GM12878 (cell line): Measurements from ENCODE around the gene MYD88. TPM values are rescaled to one million over a fixed set of nuclear protein-coding genes. Genes with fewer than 3 reads are reported as not detected.

Experiments used
- ASH2L ChIP-seq: fragments of 300-600, 200-600 bp; sonication (generic); IDR thresholded peaks from 2 replicates; pipeline ENCODE4 v1.6.1; 2017; ENCODE audit warnings: low read depth, mild to moderate bottlenecking, borderline replicate concordance
- CBX3 ChIP-seq: fragments of 200-600 bp; sonication (generic); IDR thresholded peaks from 2 replicates; pipeline ENCODE4 v1.6.1; 2016; ENCODE audit warnings: low read depth, borderline replicate concordance
- CHD1 ChIP-seq: IDR thresholded peaks from 2 replicates; pipeline ENCODE4 v1.6.1; 2012; ENCODE audit warnings: low read depth, low read length, improper control_type of control experiment
- DPF2 ChIP-seq: fragments of 450-650 bp; IDR thresholded peaks from 2 replicates; pipeline ENCODE4 v1.6.1; 2017; ENCODE audit warnings: mild to moderate bottlenecking
- ETV6 ChIP-seq, 2 experiments: fragments of 450-650 bp in 1 of 2; IDR thresholded peaks in 1 of 2; conservative IDR thresholded peaks in 1 of 2; 2 replicates each; pipeline ENCODE4 v1.6.1; 2014; ENCODE audit warnings: antibody characterized with exemption in 1 of 2, borderline replicate concordance in 1 of 2, low read depth in 1 of 2, mild to moderate bottlenecking in 1 of 2, moderate library complexity in 1 of 2
- EZH2 ChIP-seq: IDR thresholded peaks from 2 replicates; pipeline ENCODE4 v1.6.1; 2012; ENCODE audit warnings: low read depth, mild to moderate bottlenecking, control low read depth, inconsistent platforms, low read length, borderline replicate concordance; ENCODE audit not compliant: control insufficient read depth
- GABPA ChIP-seq: IDR thresholded peaks from 2 replicates; pipeline ENCODE4 v1.6.1; 2014; ENCODE audit warnings: antibody characterized with exemption, low read depth, mild to moderate bottlenecking, inconsistent platforms
- IKZF1 ChIP-seq: fragments of 450-650 bp; conservative IDR thresholded peaks from 2 replicates; pipeline ENCODE4 v1.6.1; 2017; ENCODE audit warnings: antibody characterized with exemption, mild to moderate bottlenecking
- KDM1A ChIP-seq: fragments of 200-600 bp; sonication (generic); IDR thresholded peaks from 2 replicates; pipeline ENCODE4 v1.6.1; 2016; ENCODE audit warnings: borderline replicate concordance
- LARP7 ChIP-seq: fragments of 450-650 bp; IDR thresholded peaks from 2 replicates; pipeline ENCODE4 v1.6.1; 2017; ENCODE audit warnings: mild to moderate bottlenecking
- MEF2B ChIP-seq: fragments of 450-650 bp; IDR thresholded peaks from 2 replicates; pipeline ENCODE4 v1.6.1; 2018; ENCODE audit warnings: mild to moderate bottlenecking, moderate library complexity; ENCODE audit not compliant: partially characterized antibody, poor library complexity, severe bottlenecking
- NFYA ChIP-seq: IDR thresholded peaks from 2 replicates; pipeline ENCODE4 v1.6.1; 2011; ENCODE audit warnings: low read depth, mild to moderate bottlenecking, low read length, improper control_type of control experiment, borderline replicate concordance
- PAX5 ChIP-seq: IDR thresholded peaks from 2 replicates; pipeline ENCODE4 v1.6.1; 2011; ENCODE audit warnings: low read depth, low read length, borderline replicate concordance
- PML ChIP-seq: IDR thresholded peaks from 2 replicates; pipeline ENCODE4 v1.6.1; 2012; ENCODE audit warnings: low read length, inconsistent platforms
- POLR2AphosphoS5 ChIP-seq: IDR thresholded peaks from 2 replicates; pipeline ENCODE4 v1.6.1; 2011; ENCODE audit warnings: mild to moderate bottlenecking, low read length, inconsistent platforms
- RBBP5 ChIP-seq: fragments of 200-600 bp; sonication (generic); conservative IDR thresholded peaks from 2 replicates; pipeline ENCODE4 v1.6.1; 2016
- RCOR1 ChIP-seq: conservative IDR thresholded peaks from 2 replicates; pipeline ENCODE4 v1.6.1; 2012; ENCODE audit warnings: low read depth, low read length, improper control_type of control experiment
- RELA ChIP-seq: fragments of 450-650 bp; IDR thresholded peaks from 2 replicates; pipeline ENCODE4 v1.8.0; 2014; ENCODE audit warnings: borderline replicate concordance; ENCODE audit not compliant: partially characterized antibody
- SMAD5 ChIP-seq: IDR thresholded peaks from 2 replicates; pipeline ENCODE4 v1.6.1; 2016; ENCODE audit warnings: antibody characterized with exemption, low read depth
- SMC3 ChIP-seq: IDR thresholded peaks from 2 replicates; pipeline ENCODE4 v1.6.1; 2011; ENCODE audit warnings: low read length, improper control_type of control experiment, borderline replicate concordance
- SPI1 ChIP-seq: IDR thresholded peaks from 2 replicates; pipeline ENCODE4 v1.6.1; 2011; ENCODE audit warnings: low read depth, mild to moderate bottlenecking, low read length, moderate library complexity, borderline replicate concordance; ENCODE audit not compliant: insufficient read depth
- TARDBP ChIP-seq: IDR thresholded peaks from 2 replicates; pipeline ENCODE4 v1.6.1; 2016; ENCODE audit warnings: borderline replicate concordance
- TCF3 ChIP-seq: IDR thresholded peaks from 2 replicates; pipeline ENCODE4 v1.6.1; 2012; ENCODE audit warnings: low read depth, mild to moderate bottlenecking, low read length, borderline replicate concordance; ENCODE audit not compliant: insufficient read depth
- TCF7 ChIP-seq: IDR thresholded peaks from 2 replicates; pipeline ENCODE4 v1.6.1; 2014; ENCODE audit warnings: antibody characterized with exemption, borderline replicate concordance
- ZNF207 ChIP-seq: fragments of 450-650 bp; IDR thresholded peaks from 2 replicates; pipeline ENCODE4 v1.6.1; 2014; ENCODE audit warnings: antibody characterized with exemption, mild to moderate bottlenecking, borderline replicate concordance
- ZZZ3 ChIP-seq: IDR thresholded peaks from 2 replicates; pipeline ENCODE4 v1.6.1; 2011; ENCODE audit warnings: low read depth; ENCODE audit not compliant: control insufficient read depth, insufficient read length
- polyA plus RNA-seq, 11 experiments: library from polyadenylated mRNA; depleted of rRNA in 4 of 11; unstranded in 6 of 11; stranded (reverse) in 5 of 11; fragments of >200 nt; fragmentation: Nextera tagmentation in 4 of 11; fragmentation: Illumina TruSeq in 1 of 11; extraction: Ambion mirVana in 4 of 11; extraction: Trizol in 1 of 11; gene quantifications; 1 replicate in 1 of 11; 2 replicates in 10 of 11; pipeline versions ENCODE4 v1.2.1 to v1.2.3, GENCODE V29; 2011 to 2016; ENCODE audit warnings: inconsistent platforms in 2 of 11, missing spikeins in 2 of 11, low read depth in 1 of 11
- total RNA-seq, 4 experiments: library from RNA; depleted of rRNA in 3 of 4; stranded (reverse); fragments of >200 nt in 3 of 4; fragmentation: Illumina TruSeq in 1 of 4; extraction: Trizol in 1 of 4; gene quantifications; 2 replicates each; pipeline versions ENCODE4 v1.2.1 to v1.2.3, GENCODE V29; 2013 to 2021
- TF ChIP-seq, protein P1 (sequence below): fragments of 450-650 bp; IDR thresholded peaks from 2 replicates; pipeline ENCODE4 v1.6.1; 2016; ENCODE audit warnings: mild to moderate bottlenecking, moderate library complexity, borderline replicate concordance

MYD88 gene
- total and polyA plus RNA-seq, 10 of the 15 experiments (the other 5 are each of a cell fraction or from before 2014, with no cell fraction given): 5.5 to 84.8 (median 67.5) TPM

DNA sequence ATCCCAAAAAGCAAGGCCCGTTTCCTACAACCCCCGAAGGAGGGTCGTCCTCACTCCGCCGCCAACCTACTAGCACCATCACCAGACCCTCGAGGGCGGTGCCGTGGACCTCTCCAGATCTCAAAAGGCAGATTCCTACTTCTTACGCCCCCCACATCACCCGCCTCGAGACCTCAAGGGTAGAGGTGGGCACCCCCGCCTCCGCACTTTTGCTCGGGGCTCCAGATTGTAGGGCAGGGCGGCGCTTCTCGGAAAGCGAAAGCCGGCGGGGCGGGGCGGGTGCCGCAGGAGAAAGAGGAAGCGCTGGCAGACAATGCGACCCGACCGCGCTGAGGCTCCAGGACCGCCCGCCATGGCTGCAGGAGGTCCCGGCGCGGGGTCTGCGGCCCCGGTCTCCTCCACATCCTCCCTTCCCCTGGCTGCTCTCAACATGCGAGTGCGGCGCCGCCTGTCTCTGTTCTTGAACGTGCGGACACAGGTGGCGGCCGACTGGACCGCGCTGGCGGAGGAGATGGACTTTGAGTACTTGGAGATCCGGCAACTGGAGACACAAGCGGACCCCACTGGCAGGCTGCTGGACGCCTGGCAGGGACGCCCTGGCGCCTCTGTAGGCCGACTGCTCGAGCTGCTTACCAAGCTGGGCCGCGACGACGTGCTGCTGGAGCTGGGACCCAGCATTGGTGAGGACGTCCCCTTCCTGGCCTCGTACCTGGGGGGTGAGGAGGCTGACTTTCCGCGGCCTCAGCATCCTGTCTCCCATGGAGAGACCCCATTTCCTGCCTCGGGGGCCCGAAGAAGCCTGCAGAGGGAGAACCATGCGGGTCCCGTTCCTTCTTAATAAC is at the start of gene MYD88 (continued):
- TF ChIP-seq MEF2B (peak; percentile 37), ZNF207 (peak; percentile 87), SMC3 (no peak), KDM1A (no peak), POLR2AphosphoS5 (peak; percentile 74), EZH2 (no peak), RBBP5 (no peak), GABPA (no peak), PML (peak; percentile 22; the same call in 1 of the 2 replicates), CHD1 (no peak), NFYA (no peak), RELA (peak; percentile 65), ETV6 (conservative IDR thresholded peaks at IDR 0.05 in 1 of 2, IDR thresholded peaks at IDR 0.05 in 1 of 2; ENCODE audit: borderline replicate concordance in 1 of 2, low read depth in 1 of 2) (peak in 1 of 2 experiments; percentile 62; a peak in 1 of 4 replicates), PAX5 (no peak), LARP7 (peak; percentile 80), CBX3 (no peak), TCF7 (no peak), RCOR1 (no peak), IKZF1 (peak; percentile 76), TCF3 (0 out of 2 replicates have a peak, but pooled peaks have one; percentile 47), DPF2 (peak; percentile 52; the same call in 1 of the 2 replicates), ASH2L (no peak), TARDBP (0 out of 2 replicates have a peak, but pooled peaks have one; percentile 24), SPI1 (peak; percentile 95), SMAD5 (peak; percentile 75), ZZZ3 (no peak)
- TF ChIP-seq, protein P1, sequence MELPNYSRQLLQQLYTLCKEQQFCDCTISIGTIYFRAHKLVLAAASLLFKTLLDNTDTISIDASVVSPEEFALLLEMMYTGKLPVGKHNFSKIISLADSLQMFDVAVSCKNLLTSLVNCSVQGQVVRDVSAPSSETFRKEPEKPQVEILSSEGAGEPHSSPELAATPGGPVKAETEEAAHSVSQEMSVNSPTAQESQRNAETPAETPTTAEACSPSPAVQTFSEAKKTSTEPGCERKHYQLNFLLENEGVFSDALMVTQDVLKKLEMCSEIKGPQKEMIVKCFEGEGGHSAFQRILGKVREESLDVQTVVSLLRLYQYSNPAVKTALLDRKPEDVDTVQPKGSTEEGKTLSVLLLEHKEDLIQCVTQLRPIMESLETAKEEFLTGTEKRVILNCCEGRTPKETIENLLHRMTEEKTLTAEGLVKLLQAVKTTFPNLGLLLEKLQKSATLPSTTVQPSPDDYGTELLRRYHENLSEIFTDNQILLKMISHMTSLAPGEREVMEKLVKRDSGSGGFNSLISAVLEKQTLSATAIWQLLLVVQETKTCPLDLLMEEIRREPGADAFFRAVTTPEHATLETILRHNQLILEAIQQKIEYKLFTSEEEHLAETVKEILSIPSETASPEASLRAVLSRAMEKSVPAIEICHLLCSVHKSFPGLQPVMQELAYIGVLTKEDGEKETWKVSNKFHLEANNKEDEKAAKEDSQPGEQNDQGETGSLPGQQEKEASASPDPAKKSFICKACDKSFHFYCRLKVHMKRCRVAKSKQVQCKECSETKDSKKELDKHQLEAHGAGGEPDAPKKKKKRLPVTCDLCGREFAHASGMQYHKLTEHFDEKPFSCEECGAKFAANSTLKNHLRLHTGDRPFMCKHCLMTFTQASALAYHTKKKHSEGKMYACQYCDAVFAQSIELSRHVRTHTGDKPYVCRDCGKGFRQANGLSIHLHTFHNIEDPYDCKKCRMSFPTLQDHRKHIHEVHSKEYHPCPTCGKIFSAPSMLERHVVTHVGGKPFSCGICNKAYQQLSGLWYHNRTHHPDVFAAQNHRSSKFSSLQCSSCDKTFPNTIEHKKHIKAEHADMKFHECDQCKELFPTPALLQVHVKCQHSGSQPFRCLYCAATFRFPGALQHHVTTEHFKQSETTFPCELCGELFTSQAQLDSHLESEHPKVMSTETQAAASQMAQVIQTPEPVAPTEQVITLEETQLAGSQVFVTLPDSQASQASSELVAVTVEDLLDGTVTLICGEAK: no peak
